Left ventricle myocardium inferior (tissue), 1 donor: ENCODE results near the gene SLC44A1. TPM values are rescaled to one million over a fixed set of nuclear protein-coding genes. Genes with fewer than 3 reads are reported as not detected.
A peak's percentile ranks its signal among the peaks of the same experiment; 100 is the strongest.

Experiments used
- DNase-seq: peaks from one replicate; pipeline ENCODE4 v3.0.0-alpha.2; 2020
- H3K27ac ChIP-seq: fragments of 200-600 bp; replicated peaks from 2 replicates; pipeline ENCODE4 v1.8.0; 2021
- H3K27me3 ChIP-seq: fragments of 200-600 bp; 2 replicates; pipeline ENCODE4 v1.8.0; 2021; ENCODE audit warnings: low read depth
- H3K36me3 ChIP-seq: fragments of 200-600 bp; 2 replicates; pipeline ENCODE4 v1.8.0; 2021
- H3K4me1 ChIP-seq: fragments of 200-600 bp; 2 replicates; pipeline ENCODE4 v1.8.0; 2021
- H3K4me3 ChIP-seq: fragments of 200-600 bp; 2 replicates; pipeline ENCODE4 v1.8.0; 2021; ENCODE audit warnings: mild to moderate bottlenecking, moderate library complexity
- H3K9me3 ChIP-seq: fragments of 200-600 bp; replicated peaks from 2 replicates; pipeline ENCODE4 v1.8.0; 2021
- intact Hi-C: fragments of 100-400 bp; cut with micrococcal nuclease; formaldehyde crosslinking; loops from one replicate; pipeline ENCODE4 v1.11.0; 2022
- total RNA-seq: library from RNA; stranded (reverse); fragmentation: NEBNext Ultra II Directional; extraction: Animal tissue kit (Norgen Biotek cat#: 25700); gene quantifications from one replicate; pipeline ENCODE4 v1.2.1, GENCODE V29; 2021
- TF ChIP-seq, protein P1 (sequence below): fragments of 200-600 bp; IDR thresholded peaks from 2 replicates; pipeline ENCODE4 v1.8.0; 2021; ENCODE audit warnings: antibody characterized with exemption, mild to moderate bottlenecking, borderline replicate concordance
- donor health status: DM: no; HTN: yes; CAD: no; lungs with severe emphysema.

SLC44A1 gene
- total RNA-seq, 1 donor from 2014 or later = 27.0 TPM

DNA sequence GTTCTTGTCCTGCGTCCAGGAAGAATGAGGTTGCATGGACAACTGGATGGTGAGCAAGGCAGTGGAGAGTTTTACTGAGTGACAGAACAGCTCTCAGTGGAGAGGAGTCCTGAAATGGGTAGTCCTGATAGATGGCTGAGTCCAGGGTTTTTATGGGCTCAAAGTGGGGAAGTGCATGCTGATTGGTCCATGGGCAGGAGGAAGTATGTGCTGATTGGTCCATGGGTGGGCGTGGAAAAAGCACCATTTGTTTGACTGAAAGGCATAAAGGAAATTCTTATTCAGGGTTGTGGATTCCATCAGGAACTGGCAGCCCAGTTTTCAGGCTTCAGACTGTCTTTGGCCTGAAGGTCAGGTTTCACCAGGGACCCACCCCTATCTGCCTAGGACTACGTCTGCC is 214.0 kb downstream of the SLC44A1 start:
- Histone ChIP-seq H3K4me3 (peak overlapping the region; percentile 55), H3K9me3 (no peaks in the 10 kb centered on the region), H3K27me3 (no peaks in the 10 kb centered on the region), H3K27ac (peak overlapping the region; percentile 78), H3K36me3 (peaks cover 6% of the 10 kb centered on the region), H3K4me1 (peaks cover 49% of the 10 kb centered on the region)
- DNase-seq = no peak
- intact Hi-C loops = no loop called here
- TF ChIP-seq, protein P1, sequence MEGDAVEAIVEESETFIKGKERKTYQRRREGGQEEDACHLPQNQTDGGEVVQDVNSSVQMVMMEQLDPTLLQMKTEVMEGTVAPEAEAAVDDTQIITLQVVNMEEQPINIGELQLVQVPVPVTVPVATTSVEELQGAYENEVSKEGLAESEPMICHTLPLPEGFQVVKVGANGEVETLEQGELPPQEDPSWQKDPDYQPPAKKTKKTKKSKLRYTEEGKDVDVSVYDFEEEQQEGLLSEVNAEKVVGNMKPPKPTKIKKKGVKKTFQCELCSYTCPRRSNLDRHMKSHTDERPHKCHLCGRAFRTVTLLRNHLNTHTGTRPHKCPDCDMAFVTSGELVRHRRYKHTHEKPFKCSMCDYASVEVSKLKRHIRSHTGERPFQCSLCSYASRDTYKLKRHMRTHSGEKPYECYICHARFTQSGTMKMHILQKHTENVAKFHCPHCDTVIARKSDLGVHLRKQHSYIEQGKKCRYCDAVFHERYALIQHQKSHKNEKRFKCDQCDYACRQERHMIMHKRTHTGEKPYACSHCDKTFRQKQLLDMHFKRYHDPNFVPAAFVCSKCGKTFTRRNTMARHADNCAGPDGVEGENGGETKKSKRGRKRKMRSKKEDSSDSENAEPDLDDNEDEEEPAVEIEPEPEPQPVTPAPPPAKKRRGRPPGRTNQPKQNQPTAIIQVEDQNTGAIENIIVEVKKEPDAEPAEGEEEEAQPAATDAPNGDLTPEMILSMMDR = no peak

DNA sequence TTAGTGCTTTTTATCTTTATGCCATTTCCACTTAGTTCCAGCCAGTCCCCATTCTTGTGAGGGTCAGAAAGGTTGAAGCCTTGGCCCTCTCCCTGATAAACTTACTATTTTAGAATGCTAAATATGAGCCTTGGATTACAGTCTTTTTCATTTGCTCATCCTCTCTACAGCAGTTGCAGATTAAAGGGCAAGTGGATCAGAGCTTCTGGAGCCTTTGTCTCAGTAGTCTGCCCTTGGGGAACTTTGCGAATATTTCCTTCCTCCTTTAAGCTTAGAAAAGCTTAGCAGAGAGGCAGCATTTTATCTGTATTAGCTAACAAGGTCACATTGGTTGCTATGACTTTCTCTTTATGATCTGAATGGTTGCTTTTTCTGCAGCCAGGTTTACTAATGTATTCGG is 214.9 kb downstream of the SLC44A1 start:
- intact Hi-C loops = no loop called here
- no peaks in the 10 kb centered on the region for H3K27me3 ChIP-seq
- H3K36me3 ChIP-seq = peaks cover 6% of the 10 kb centered on the region
- peaks cover 45% of the 10 kb centered on the region for H3K4me1 ChIP-seq
- peak overlapping the region; percentile 78 for H3K27ac ChIP-seq
- no peak for DNase-seq
- H3K4me3 ChIP-seq = no peak overlapping the region
- no peaks in the 10 kb centered on the region for H3K9me3 ChIP-seq
- TF ChIP-seq, protein P1 = no peak

DNA sequence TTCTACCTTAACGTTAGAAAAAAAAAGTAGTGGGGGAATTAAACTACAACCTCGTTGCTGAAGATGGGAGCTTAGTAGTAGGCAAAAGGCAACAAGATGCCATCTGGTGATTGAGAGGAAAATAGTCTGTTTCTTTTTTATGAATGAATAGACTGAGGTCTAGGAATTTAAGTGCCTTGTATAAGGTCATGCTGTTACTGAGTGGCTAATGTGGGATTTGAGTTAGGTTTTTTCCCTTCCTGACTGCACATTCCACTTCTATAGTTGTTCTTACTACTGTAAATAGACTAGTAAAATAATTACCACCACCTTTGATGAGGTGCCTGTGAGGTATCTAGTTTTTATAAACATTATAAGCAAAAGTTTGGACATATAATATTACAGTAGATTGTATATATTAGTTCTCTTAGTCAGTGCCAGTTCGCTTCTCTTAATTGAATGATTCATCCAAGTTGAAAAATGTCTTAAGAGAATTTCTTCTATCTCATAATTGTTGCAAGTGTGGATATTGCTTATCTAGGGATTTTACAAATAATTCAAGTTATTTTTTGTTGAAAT is 222.5 kb downstream of the SLC44A1 start:
- no peaks in the 10 kb centered on the region for H3K4me1 ChIP-seq
- H3K27ac ChIP-seq = no peak overlapping the region
- no peaks in the 10 kb centered on the region for H3K9me3 ChIP-seq
- H3K27me3 ChIP-seq = no peaks in the 10 kb centered on the region
- intact Hi-C loops = no loop called here
- DNase-seq = no peak
- no peak overlapping the region for H3K4me3 ChIP-seq
- TF ChIP-seq, protein P1 = no peak
- H3K36me3 ChIP-seq = peaks cover 55% of the 10 kb centered on the region

DNA sequence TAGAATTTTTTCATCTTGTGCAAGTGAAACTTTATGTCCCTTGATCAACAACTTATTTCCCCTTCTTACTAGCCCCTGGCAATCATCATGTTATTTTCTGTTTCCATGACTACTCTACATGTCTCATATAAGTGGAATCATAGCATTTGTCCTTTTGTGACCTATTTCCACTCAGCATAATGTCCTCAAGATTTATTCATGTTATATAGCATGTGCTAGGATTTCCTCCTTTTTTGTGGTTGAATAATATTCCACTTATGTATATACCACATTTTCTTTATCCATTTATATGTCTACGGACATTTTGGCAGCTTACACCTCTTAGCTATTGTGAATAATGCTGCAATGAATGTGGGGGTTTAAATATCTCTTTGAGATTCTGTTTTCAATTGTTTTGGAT is 224.4 kb downstream of the SLC44A1 start:
- intact Hi-C loops = no loop called here
- H3K4me3 ChIP-seq = no peak overlapping the region
- no peak overlapping the region for H3K27ac ChIP-seq
- TF ChIP-seq, protein P1 = no peak
- H3K9me3 ChIP-seq = no peaks in the 10 kb centered on the region
- no peaks in the 10 kb centered on the region for H3K27me3 ChIP-seq
- H3K4me1 ChIP-seq = no peaks in the 10 kb centered on the region
- DNase-seq = no peak
- peaks cover 55% of the 10 kb centered on the region for H3K36me3 ChIP-seq

DNA sequence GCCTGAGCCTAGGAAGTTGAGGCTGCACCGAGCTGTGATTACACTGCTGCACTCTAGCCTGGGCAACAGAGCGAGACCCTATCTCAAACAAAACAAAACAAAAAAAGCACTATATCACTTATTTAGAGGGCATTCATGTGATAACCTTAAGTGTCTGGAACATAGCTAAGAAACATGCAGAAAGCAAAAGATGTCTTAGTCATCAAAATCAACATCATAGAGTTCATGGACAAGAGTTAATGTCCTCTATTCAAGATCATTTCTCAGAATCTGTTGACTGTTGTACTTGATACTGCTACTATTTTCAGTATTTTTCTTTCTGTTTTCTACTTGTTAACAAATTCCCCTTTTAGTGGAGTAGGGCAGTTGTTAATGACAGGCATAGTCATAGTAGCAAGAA is 228.8 kb downstream of the SLC44A1 start:
- peaks cover 24% of the 10 kb centered on the region for H3K36me3 ChIP-seq
- TF ChIP-seq, protein P1 = no peak
- H3K27me3 ChIP-seq = no peaks in the 10 kb centered on the region
- H3K4me1 ChIP-seq = no peaks in the 10 kb centered on the region
- no peak overlapping the region for H3K4me3 ChIP-seq
- DNase-seq = no peak
- intact Hi-C loops = no loop called here
- no peak overlapping the region for H3K27ac ChIP-seq
- no peaks in the 10 kb centered on the region for H3K9me3 ChIP-seq

DNA sequence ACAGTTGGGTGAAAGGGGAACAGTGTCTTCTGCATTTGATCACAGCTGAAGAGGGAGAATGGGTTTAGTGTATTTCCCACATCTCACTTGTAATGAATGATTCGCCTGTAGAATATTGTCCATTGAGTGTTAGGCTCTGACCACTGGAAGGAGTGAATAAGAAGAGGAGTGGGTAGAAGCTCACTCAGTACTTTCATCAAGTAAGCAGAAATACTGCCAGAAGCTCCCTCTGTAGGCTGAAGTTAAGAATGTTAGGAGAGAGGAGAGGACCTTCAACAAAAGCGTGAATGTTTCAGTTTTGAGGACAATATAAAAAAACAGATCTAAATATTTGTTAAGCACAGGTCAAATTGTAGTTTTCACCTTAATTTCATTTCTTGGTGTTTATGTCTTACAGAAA is 230.9 kb downstream of the SLC44A1 start:
- intact Hi-C loops = no loop called here

More for the DNA sequence above, 230.9 kb downstream of the SLC44A1 start:
- H3K4me1 ChIP-seq = no peaks in the 10 kb centered on the region
- H3K4me3 ChIP-seq = no peak overlapping the region
- no peaks in the 10 kb centered on the region for H3K9me3 ChIP-seq
- H3K27ac ChIP-seq = no peak overlapping the region
- H3K36me3 ChIP-seq = peaks cover 7% of the 10 kb centered on the region
- no peak for DNase-seq
- no peaks in the 10 kb centered on the region for H3K27me3 ChIP-seq
- TF ChIP-seq, protein P1 = peak; percentile 56
